ENCODE measurements around the gene VPS52.
A peak's percentile ranks its signal among the peaks of the same experiment; 100 is the strongest.

Gene VPS52

GRCh38 chr6:33271468-33272274 is at the start of gene VPS52, which contains the start of gene RPS18:
Gene VPS52, minus strand, starts transcription at chr6:33271876. Its CDS starts 201 bp downstream, at chr6:33271675.
Gene RPS18, plus strand, starts transcription at chr6:33272075. Its CDS starts 45 bp downstream, at chr6:33272120.
- DNase-seq (ENCODE audit: low read depth in 2 of 2): peak; percentile 80 to 85

GRCh38 chr6:33321227-33321626 is 49.6 kb upstream of the VPS52 start:
- no peak for DNase-seq (ENCODE audit: low read depth in 2 of 2)

GRCh38 chr6:33320315-33321181 is 48.9 kb upstream of the VPS52 start:
- no peak for DNase-seq (ENCODE audit: low read depth in 2 of 2)

DNA sequence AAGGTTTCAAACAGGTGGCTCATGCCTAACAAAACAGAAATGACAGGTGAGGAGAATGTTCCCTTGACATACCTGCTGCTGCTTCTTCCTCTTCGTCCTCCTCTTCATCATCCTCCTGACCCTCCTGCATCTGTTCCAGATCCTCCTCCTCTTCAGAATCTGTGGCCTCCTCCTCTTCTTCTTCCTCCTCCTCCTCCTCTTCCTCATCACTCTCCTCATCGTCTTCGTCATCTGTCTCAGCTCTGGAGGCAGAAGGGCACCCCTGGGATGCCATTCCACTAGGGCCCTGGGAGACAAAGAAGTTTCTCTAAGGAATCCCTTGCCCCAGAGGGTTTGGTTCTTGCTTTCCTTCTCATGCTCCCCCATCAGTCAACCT is 48.3 kb upstream of the VPS52 start:
- no peak for DNase-seq (ENCODE audit: low read depth in 2 of 2)

- no peak for DNase-seq (ENCODE audit: low read depth in 2 of 2)
Observed at GRCh38 chr6:33318426-33319073, 46.9 kb upstream of the VPS52 start.

DNA sequence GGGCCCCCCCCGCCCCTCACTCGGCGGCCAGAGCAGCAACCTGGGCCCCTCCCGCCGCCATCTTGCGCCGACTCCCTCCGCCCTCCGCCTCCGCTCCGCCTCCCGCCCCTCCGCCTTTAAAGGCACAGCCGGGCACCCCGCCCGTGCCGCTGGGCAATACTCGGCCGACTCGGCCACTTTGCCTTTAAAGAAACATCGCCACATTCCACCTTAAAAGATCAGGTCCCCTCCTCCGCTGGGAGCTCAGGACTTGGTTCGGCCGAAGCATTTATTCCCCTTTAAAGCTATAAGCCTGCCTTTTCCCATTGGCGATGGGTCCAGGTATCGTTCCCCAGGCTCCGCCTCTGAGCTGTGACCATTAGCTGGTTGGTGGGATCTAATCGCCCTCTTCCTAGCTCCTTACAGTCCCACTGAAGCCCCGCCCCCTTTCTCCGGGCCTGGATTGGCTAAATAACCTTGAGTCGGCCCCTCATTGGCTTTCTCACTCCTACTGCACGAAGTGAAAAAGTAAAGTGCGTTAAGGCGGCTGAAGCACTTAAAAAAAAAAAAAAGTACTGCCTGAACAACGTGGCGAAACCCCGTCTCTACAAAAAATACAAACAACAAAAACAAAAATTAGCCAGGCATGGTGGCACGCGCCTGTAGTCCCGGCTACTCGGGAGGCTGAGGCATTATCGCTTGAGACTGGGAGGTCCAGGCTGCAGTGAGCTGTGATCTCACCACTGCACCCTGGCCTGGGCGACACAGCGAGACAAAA is 46.2 kb upstream of the VPS52 start, which contains the start of gene ZBTB22:
Gene ZBTB22 (minus strand): TSS at position 76 of the 757 bp plus-strand sequence. CDS start 828 bp downstream, outside the sequence.
- peak; percentile 89 to 97 for DNase-seq (ENCODE audit: low read depth in 2 of 2)

DNA sequence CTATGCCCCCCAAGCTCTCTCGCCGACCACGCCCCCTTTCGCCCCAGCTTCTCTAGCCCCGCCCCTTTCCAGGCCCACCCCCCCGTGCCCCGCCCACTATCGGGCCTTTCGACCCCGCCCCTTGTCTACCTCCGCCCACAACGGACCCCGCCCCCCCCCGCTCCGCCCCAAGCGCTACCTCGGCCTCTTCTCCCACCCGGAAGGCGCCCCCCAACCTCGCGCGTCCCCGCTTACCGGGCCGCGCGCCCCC is 45.7 kb upstream of the VPS52 start:
- no peak for DNase-seq (ENCODE audit: low read depth in 2 of 2)

DNA sequence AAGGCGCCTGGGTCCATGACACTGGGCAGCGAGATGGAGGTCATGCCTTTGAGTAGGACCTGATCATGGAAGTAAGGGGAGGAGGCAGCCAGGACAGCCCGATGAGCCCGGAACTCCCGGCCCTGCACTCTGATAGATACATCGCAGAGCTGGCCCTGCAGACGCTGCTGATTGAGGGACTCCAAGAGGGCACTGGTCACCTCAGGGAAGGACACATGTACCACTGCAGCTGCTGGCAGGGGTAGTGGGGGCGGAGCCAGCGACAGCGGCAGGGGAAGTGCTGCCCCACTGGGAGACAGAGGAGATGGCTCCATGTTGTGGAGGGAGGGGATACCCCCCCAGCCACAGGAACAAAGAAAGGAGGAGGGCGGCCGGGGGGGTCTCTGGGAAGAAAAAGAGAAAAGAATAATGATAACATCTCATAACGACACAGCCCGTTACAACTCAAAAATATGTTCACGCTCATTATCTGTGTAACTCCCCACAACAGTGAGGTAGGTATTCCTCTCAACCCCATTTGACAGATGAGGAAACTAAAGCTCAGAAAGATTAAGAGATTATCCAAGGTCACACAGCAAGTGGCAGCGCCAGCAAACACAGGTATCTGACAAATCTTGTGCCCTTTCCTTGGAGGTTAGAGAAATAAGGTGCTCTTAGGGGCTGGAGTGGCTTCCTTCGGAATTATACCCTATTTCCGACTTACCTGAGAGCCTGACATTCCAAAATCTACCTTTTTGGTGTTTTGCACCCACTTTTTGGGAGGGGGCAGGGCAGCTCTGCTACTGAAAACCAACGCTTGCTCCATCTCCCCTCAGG is 45.1 kb upstream of the VPS52 start:
- no peak for DNase-seq (ENCODE audit: low read depth in 2 of 2)

DNA sequence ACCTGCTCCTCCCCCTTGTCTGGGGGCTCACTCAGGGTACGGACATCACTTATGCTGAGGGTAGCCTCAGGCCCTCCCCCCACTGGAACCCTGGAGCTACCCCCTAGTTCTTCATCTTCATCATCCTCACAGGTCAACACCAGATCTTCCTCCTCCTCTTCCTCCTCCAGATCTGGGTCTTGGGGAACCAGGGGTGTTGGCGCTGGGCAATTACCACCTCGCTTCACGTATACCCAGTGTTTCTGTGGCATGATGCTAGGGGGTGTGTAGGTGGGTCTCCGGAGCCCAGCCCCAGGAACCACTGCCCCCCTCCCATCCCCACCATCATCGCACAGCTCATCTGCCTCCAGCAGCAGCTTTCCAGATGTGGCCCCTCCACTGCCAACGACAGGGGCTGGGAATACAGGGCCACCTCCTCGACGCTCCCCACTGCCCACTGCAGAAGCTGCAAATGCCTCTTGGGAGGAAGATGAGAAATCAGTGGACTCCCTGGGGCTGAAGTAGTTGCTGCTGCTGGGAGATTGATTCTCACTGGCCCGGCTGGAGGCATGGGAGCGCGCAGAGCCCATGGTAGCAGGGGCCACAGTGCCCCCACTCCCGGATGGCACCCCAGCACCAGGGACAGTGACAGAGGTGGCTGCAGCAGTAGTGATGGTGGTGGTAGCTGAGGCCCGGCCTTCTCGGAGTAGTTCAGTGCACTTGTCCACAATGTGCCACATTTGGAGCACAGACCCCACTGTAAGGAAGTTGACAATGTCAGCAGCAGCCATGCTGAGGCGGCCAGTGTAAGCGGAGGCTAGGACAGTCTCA is 44.3 kb upstream of the VPS52 start:
- DNase-seq (ENCODE audit: low read depth in 2 of 2): no peak

- DNase-seq (ENCODE audit: low read depth in 2 of 2): no peak
Observed at GRCh38 chr6:33314943-33315792, 43.5 kb upstream of the VPS52 start.

DNA sequence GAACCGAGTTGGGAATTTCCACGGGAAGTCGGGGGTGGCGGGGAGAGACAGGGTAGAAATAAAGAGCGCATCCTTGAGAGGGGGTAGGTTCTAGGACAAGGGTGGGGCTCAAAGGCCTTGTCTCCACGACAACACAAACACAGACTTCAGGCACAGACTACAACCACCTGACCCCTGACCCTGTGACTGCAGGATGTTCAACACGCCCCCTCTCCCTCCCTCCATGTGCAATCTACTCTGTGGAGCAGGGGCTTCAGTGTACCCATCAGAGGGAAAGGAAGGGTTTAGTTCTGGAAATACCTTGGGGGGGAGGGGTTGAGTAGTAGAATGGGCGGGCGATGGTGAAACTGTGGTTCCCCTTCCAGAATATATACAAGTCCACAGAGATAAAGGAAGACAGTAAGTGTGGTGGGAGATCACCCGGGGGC is 42.9 kb upstream of the VPS52 start:
- DNase-seq (ENCODE audit: low read depth in 2 of 2): peak in 1 of 2 experiments; percentile 43

DNA sequence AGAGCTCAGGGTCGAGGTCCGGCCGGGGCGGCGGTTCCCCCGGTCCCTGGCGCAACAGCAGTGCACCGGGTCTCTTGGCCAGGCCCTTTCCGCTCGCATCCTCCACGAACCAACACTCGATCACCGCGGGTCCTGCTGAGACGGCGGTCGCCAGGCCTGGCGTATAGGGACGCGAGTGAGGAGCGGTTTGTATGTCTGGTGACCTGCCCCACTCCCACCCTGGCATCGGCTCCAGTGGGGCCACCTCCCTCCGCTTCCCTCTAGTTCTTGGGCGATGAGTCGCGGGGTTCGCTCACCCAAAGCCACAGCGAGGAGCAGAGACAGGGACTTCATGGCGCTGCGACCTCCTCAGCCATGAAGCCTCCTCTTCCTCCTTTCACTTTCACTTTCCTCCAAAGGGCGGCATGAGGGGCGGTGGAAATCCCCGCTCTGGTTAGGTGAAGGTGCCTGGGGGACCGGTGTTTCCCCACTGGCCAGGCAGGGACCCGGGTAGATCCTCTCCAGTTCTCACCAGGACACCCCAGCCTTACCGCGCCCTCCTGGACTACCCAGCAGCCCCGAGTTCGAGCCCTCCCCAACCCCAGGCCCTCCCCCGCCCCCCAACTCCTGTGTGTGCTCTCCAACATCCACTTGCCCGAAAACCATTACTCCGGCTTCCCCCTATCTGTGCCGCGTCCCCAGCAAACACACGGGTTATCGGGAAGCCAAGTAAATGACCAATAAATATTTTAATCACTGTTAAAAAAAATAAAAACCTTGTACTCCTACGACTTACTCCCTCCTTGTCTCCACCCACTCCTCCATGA is 42.2 kb upstream of the VPS52 start, which contains the start of gene TAPBP:
Gene TAPBP (minus strand): TSS at position 370 of the 806 bp plus-strand sequence. CDS start 37 bp downstream, at position 333.
- peak; percentile 78 for DNase-seq (ENCODE audit: low read depth in 2 of 2)

GRCh38 chr6:33313105-33313708 is 41.5 kb upstream of the VPS52 start:
- DNase-seq (ENCODE audit: low read depth in 2 of 2): no peak

DNA sequence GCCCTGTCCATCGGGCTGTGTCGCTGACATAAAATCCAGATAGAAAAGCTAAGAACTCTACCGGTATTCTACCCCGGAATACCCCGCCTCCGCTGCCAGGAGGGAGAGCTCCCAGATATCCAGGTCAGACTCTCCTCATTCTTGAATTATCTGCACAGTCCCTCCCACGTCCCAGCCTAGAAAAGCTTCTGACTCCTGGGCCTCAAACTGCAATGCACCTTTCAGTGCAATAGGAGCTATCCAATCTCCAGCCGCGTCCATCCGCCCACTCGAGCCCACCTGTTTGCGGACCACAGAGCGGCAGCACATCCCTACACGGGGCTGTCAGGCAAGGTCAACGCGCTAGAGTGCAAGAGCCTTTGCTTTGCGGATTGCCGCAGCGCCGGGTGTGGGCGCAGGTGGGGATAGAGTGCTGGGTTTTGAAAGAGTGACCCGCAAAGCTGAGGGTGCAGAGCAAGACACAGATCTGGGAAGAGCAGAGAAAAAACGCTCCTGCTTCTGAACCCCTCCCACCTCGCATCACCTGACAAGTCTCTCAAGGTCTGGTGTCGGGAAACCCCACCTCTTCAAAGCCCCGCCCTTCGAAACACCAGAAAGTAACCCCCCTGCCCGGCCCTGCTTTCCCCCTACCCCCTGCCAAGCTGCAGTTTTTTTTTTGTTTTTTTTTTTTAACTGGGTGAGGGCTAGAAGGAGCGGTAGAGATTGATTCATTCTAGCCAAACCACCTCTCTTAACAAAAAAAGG is 40.9 kb upstream of the VPS52 start:
- DNase-seq (ENCODE audit: low read depth in 2 of 2): peak in 1 of 2 experiments; percentile 72

- no peak for DNase-seq (ENCODE audit: low read depth in 2 of 2)
Observed at GRCh38 chr6:33306356-33306755, 34.7 kb upstream of the VPS52 start.

GRCh38 chr6:33305052-33305451 is 33.4 kb upstream of the VPS52 start:
- no peak for DNase-seq (ENCODE audit: low read depth in 2 of 2)

DNA sequence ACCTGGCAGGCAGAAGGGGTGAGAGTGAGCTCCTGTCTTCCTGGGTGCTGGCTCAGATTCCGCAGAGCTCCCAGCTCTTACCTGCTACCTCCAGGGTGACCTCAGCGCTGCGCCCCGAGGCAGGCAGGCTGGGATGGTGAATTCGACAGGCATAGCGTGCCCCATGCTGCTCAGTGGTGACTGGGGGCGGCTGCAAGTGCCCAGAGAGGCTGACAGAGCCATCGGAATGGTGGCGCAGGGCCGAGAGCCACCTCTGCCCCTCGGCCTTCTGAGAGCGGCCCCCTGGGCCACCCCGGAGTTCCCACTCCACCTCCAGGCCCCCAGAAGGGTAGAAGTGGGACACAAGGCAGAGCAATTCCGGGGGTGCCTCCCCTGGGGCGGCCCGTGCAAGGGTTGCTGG is 32.5 kb upstream of the VPS52 start:
- no peak for DNase-seq (ENCODE audit: low read depth in 2 of 2)

All from stimulated activated CD4-positive, alpha-beta T cell treated with anti-CD3 and anti-CD28 coated beads, Interleukin-12 subunit alpha, Interleukin-12 subunit beta, amount 100 ng/mL, for 24 hours (primary cell).